DOHH2 (cell line): ENCODE data around the gene FAM200A.

Source experiments
- H3F3A ChIP-seq: fragments of 200-600 bp; sonication (generic), shearing (Covaris generic); 2 replicates; pipeline ENCODE4 v1.6.0; 2016; ENCODE audit warnings: antibody characterized with exemption, mild to moderate bottlenecking; ENCODE audit not compliant: control insufficient read depth, insufficient read depth
- H3K27ac ChIP-seq: fragments of 200-600 bp; sonication (generic); 2 replicates; pipeline ENCODE4 v1.5.1; 2014; ENCODE audit warnings: low read depth, mild to moderate bottlenecking, low read length, moderate library complexity
- H3K27me3 ChIP-seq: fragments of 200-600 bp; sonication (generic); 2 replicates; pipeline ENCODE4 v1.6.1; 2014; ENCODE audit warnings: mild to moderate bottlenecking, low read length, mixed read lengths; ENCODE audit not compliant: control insufficient read depth
- H3K36me3 ChIP-seq: fragments of 200-600 bp; sonication (generic); 2 replicates; pipeline ENCODE4 v1.6.1; 2014; ENCODE audit warnings: mild to moderate bottlenecking, low read length, moderate library complexity, mixed read lengths; ENCODE audit not compliant: control insufficient read depth
- H3K4me1 ChIP-seq: fragments of 200-600 bp; sonication (generic); 2 replicates; pipeline ENCODE4 v1.6.1; 2014; ENCODE audit warnings: mild to moderate bottlenecking, low read length, mixed read lengths; ENCODE audit not compliant: control insufficient read depth
- H3K4me2 ChIP-seq: fragments of 200-600 bp; sonication (generic); 2 replicates; pipeline ENCODE4 v1.6.0; 2014; ENCODE audit warnings: mild to moderate bottlenecking, low read length, moderate library complexity
- H3K4me3 ChIP-seq: fragments of 200-600 bp; sonication (generic); 2 replicates; pipeline ENCODE4 v1.5.1; 2014; ENCODE audit warnings: mild to moderate bottlenecking, low read length, mixed read lengths
- H3K79me2 ChIP-seq: fragments of 200-600 bp; sonication (generic); 2 replicates; pipeline ENCODE4 v1.6.1; 2014; ENCODE audit warnings: mild to moderate bottlenecking, low read length, mixed read lengths; ENCODE audit not compliant: control insufficient read depth
- H3K9me2 ChIP-seq: fragments of 200-600 bp; sonication (generic); replicated peaks from 2 replicates; pipeline ENCODE4 v1.6.1; 2014; ENCODE audit warnings: mild to moderate bottlenecking, low read length, mixed read lengths; ENCODE audit not compliant: control insufficient read depth
- H3K9me3 ChIP-seq: fragments of 200-600 bp; sonication (generic); 2 replicates; pipeline ENCODE4 v1.6.1; 2014; ENCODE audit warnings: antibody characterized with exemption, low read length, mixed read lengths; ENCODE audit not compliant: control insufficient read depth, insufficient read depth
- H4K20me1 ChIP-seq: fragments of 200-600 bp; sonication (generic); 2 replicates; pipeline ENCODE4 v1.6.0; 2014; ENCODE audit warnings: low read depth, mild to moderate bottlenecking, antibody characterized with exemption, low read length, moderate library complexity; ENCODE audit not compliant: control insufficient read depth, insufficient read depth
- EZH2phosphoT487 ChIP-seq: fragments of 200-600 bp; sonication (generic); IDR thresholded peaks from 2 replicates; pipeline ENCODE4 v1.6.1; 2017; ENCODE audit warnings: borderline replicate concordance, mild to moderate bottlenecking, antibody characterized with exemption, low read length, moderate library complexity, mixed read lengths
- TF ChIP-seq, protein P1 (sequence below): fragments of 200-600 bp; sonication (generic); IDR thresholded peaks from one replicate; pipeline ENCODE4 v1.5.1; 2014; ENCODE audit warnings: antibody characterized with exemption, mild to moderate bottlenecking, low read depth, low read length; ENCODE audit not compliant: poor library complexity, severe bottlenecking

Gene FAM200A

DNA sequence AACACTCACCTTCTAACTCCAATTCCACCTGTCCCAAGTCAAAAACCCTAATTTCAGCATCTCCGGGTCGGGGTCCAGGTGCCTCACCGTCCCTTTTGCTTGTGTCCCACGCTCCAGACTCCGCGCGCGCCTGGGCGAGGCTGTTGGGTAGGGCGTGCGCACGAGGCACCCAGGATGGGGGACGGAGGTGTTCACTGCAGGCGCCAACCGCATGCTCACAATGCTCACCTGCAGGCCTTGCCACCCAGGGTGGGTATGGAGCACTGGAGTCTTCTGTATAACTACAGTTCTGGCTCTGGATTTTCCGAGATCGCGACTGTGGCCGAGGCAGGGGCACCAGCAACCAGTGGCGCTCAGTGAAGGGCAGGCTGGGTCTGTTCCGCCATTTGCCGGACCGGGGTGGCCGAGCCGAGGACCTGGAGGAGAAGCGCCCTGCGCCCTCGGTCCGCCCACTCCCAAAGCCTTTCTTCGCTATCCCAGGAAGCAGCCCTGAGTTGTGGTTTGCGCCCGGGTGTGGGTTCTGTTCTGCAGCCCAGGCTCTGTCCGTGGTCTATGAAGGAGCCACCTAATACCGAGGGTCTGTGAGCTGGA, 8.7 kb downstream of the FAM200A start:
- H3K4me2 ChIP-seq = no peak overlapping the region
- no peak overlapping the region for H3K27ac ChIP-seq
- no peaks in the 10 kb centered on the region for H3K27me3 ChIP-seq
- H3K79me2 ChIP-seq = 0 out of 2 replicates have a peak, but pooled peaks cover under 1% of the 10 kb centered on the region
- H3K4me1 ChIP-seq = no peaks in the 10 kb centered on the region
- no peaks in the 10 kb centered on the region for H4K20me1 ChIP-seq
- H3K4me3 ChIP-seq = no peak overlapping the region
- peaks cover 22% of the 10 kb centered on the region for H3K36me3 ChIP-seq
- TF ChIP-seq EZH2phosphoT487 = no peak
- TF ChIP-seq, protein P1, sequence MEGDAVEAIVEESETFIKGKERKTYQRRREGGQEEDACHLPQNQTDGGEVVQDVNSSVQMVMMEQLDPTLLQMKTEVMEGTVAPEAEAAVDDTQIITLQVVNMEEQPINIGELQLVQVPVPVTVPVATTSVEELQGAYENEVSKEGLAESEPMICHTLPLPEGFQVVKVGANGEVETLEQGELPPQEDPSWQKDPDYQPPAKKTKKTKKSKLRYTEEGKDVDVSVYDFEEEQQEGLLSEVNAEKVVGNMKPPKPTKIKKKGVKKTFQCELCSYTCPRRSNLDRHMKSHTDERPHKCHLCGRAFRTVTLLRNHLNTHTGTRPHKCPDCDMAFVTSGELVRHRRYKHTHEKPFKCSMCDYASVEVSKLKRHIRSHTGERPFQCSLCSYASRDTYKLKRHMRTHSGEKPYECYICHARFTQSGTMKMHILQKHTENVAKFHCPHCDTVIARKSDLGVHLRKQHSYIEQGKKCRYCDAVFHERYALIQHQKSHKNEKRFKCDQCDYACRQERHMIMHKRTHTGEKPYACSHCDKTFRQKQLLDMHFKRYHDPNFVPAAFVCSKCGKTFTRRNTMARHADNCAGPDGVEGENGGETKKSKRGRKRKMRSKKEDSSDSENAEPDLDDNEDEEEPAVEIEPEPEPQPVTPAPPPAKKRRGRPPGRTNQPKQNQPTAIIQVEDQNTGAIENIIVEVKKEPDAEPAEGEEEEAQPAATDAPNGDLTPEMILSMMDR = no peak
- peaks cover 14% of the 10 kb centered on the region for H3F3A ChIP-seq
- no peaks in the 10 kb centered on the region for H3K9me2 ChIP-seq
- peaks cover 21% of the 10 kb centered on the region for H3K9me3 ChIP-seq

DNA sequence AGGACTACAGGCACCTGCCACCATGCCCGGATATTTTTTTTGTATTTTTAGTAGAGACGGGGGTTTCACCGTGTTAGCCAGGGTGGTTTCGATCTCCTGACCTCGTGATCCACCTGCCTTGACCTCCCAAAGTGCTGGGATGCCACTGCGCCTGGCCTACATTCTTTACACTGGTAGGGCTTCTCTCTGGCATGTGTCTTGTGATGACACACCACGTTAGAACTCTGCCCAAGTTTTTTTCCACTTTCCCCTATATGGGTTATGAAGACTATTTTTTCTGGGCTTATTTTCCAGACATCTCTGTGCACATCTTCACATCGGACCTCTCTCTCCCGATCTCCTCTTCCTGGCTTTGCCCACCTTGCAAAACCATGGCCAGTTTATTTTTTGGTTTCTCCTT, 10.7 kb downstream of the FAM200A start:
- TF ChIP-seq EZH2phosphoT487 = no peak
- TF ChIP-seq, protein P1 = no peak
- H3K27ac ChIP-seq = no peak overlapping the region
- H4K20me1 ChIP-seq = no peaks in the 10 kb centered on the region
- peaks cover 21% of the 10 kb centered on the region for H3K9me3 ChIP-seq
- H3K36me3 ChIP-seq = peaks cover 4% of the 10 kb centered on the region; the same call in 1 of the 2 replicates
- H3K9me2 ChIP-seq = no peaks in the 10 kb centered on the region
- H3K27me3 ChIP-seq = no peaks in the 10 kb centered on the region
- no peak overlapping the region for H3K4me2 ChIP-seq
- no peaks in the 10 kb centered on the region for H3F3A ChIP-seq
- no peaks in the 10 kb centered on the region for H3K79me2 ChIP-seq
- H3K4me1 ChIP-seq = no peaks in the 10 kb centered on the region
- H3K4me3 ChIP-seq = no peak overlapping the region

DNA sequence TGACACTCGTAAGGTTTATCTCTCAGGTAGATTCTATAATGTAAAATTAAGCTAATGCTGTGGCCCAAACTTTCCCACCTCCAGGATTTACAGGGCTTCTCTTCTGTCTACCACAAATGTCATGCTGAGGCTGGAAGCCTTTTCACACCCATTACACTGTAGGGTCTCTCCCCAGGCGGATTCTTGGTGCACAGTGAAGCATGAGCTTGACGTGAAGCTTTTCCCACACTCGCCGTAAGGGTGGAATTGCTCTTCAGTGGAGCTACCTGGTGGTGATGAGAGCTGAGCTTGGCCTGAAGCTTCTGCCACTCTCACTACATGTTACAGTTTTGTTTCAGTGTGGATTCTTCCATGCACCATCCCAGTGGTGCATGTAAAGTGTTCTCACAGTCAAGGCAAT, 11.4 kb downstream of the FAM200A start:
- no peaks in the 10 kb centered on the region for H3K4me1 ChIP-seq
- no peak overlapping the region for H3K4me3 ChIP-seq
- no peaks in the 10 kb centered on the region for H3K27me3 ChIP-seq
- no peaks in the 10 kb centered on the region for H3K9me2 ChIP-seq
- H3K4me2 ChIP-seq = no peak overlapping the region
- H3K9me3 ChIP-seq = peaks cover 21% of the 10 kb centered on the region
- H3K27ac ChIP-seq = no peak overlapping the region
- no peaks in the 10 kb centered on the region for H3K79me2 ChIP-seq
- H3F3A ChIP-seq = no peaks in the 10 kb centered on the region
- peaks cover 4% of the 10 kb centered on the region; the same call in 1 of the 2 replicates for H3K36me3 ChIP-seq
- TF ChIP-seq, protein P1 = no peak
- no peak for TF ChIP-seq EZH2phosphoT487
- H4K20me1 ChIP-seq = no peaks in the 10 kb centered on the region
